ENCODE data around the gene KIFC3.

DNA sequence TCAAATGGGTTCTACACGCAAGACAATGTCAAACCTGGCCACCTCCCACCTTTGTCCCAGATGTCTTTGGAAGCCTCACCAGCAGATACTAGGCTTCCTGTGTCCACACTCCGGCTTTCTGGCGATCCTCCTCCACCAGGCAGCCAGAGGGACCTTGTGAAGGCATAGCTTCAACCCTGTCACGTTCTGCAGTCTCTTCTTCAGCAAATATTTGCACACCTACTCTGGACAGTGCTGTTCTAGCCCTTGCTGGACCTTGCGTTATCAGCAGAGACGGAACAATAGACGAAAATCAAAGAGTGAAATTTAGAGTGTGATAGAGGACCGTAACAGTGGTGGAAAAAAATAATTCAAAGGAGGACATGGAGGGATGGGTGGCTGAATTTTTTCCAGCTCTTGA lies 38.5 kb upstream of the KIFC3 start:
- TF ChIP-seq, protein P1, sequence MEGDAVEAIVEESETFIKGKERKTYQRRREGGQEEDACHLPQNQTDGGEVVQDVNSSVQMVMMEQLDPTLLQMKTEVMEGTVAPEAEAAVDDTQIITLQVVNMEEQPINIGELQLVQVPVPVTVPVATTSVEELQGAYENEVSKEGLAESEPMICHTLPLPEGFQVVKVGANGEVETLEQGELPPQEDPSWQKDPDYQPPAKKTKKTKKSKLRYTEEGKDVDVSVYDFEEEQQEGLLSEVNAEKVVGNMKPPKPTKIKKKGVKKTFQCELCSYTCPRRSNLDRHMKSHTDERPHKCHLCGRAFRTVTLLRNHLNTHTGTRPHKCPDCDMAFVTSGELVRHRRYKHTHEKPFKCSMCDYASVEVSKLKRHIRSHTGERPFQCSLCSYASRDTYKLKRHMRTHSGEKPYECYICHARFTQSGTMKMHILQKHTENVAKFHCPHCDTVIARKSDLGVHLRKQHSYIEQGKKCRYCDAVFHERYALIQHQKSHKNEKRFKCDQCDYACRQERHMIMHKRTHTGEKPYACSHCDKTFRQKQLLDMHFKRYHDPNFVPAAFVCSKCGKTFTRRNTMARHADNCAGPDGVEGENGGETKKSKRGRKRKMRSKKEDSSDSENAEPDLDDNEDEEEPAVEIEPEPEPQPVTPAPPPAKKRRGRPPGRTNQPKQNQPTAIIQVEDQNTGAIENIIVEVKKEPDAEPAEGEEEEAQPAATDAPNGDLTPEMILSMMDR (IDR thresholded peaks at IDR 0.05; ENCODE audit: low read depth, low read length) = no peak
- TF ChIP-seq EZH2phosphoT487 (IDR thresholded peaks at IDR 0.05; ENCODE audit: low read depth) = no peak

Measured in OCI-LY3 (cell line).